HepG2 (cell line): Measurements from ENCODE around the gene ARL16. TPM values are rescaled to one million over a fixed set of nuclear protein-coding genes. Genes with fewer than 3 reads are reported as not detected.

Experiments used
- ADNP ChIP-seq: sonication (generic); formaldehyde crosslinking; IDR thresholded peaks from 2 replicates; pipeline ENCODE4 v1.4.0; 2020; ENCODE audit warnings: missing genetic modification reagents
- ARID4A ChIP-seq: sonication (generic); formaldehyde crosslinking; IDR thresholded peaks from 2 replicates; pipeline ENCODE4 v1.5.0; 2020; ENCODE audit warnings: mild to moderate bottlenecking, missing genetic modification reagents, borderline replicate concordance
- ATF2 ChIP-seq: sonication (generic); formaldehyde crosslinking; IDR thresholded peaks from 2 replicates; pipeline ENCODE4 v1.4.0; 2020; ENCODE audit warnings: missing genetic modification reagents
- CCDC6 ChIP-seq: sonication (generic); formaldehyde crosslinking; IDR thresholded peaks from 2 replicates; pipeline ENCODE4 v1.8.1; 2022; ENCODE audit warnings: mild to moderate bottlenecking, missing genetic modification reagents, moderate library complexity
- CREM ChIP-seq, 2 experiments: sonication (generic) in 1 of 2; formaldehyde crosslinking in 1 of 2; IDR thresholded peaks; 2 replicates each; pipeline versions ENCODE4 v1.4.0 to v1.6.1; 2016 to 2020; ENCODE audit warnings: antibody characterized with exemption in 1 of 2, mild to moderate bottlenecking in 1 of 2, missing genetic modification reagents in 1 of 2
- CTCF ChIP-seq: sonication (generic); formaldehyde crosslinking; IDR thresholded peaks from 2 replicates; pipeline ENCODE4 v1.5.0; 2020; ENCODE audit warnings: mild to moderate bottlenecking, missing genetic modification reagents, moderate library complexity
- HMGA1 ChIP-seq: sonication (generic); formaldehyde crosslinking; conservative IDR thresholded peaks from 2 replicates; pipeline ENCODE4 v1.4.0; 2020; ENCODE audit warnings: missing genetic modification reagents
- KDM6A ChIP-seq: IDR thresholded peaks from 2 replicates; pipeline ENCODE4 v1.6.1; 2016; ENCODE audit warnings: low read depth
- MXD4 ChIP-seq: IDR thresholded peaks from 2 replicates; pipeline ENCODE4 v1.6.1; 2016; ENCODE audit warnings: mild to moderate bottlenecking, missing biosample characterization, missing genetic modification reagents
- PLSCR1 ChIP-seq: sonication (generic); formaldehyde crosslinking; IDR thresholded peaks from 2 replicates; pipeline ENCODE4 v1.5.0; 2020; ENCODE audit warnings: missing genetic modification reagents, mild to moderate bottlenecking, borderline replicate concordance
- XBP1 ChIP-seq: sonication (generic); formaldehyde crosslinking; IDR thresholded peaks from 2 replicates; pipeline ENCODE4 v1.5.0; 2020; ENCODE audit warnings: missing genetic modification reagents
- ZBTB7A ChIP-seq: sonication (generic); formaldehyde crosslinking; IDR thresholded peaks from 2 replicates; pipeline ENCODE4 v1.8.0; 2022; ENCODE audit warnings: mild to moderate bottlenecking, missing genetic modification reagents
- ZNF275 ChIP-seq: sonication (generic); formaldehyde crosslinking; IDR thresholded peaks from 2 replicates; pipeline ENCODE4 v1.8.0; 2022; ENCODE audit warnings: missing genetic modification reagents, mild to moderate bottlenecking, inconsistent platforms, borderline replicate concordance
- ZNF276 ChIP-seq: sonication (generic); formaldehyde crosslinking; IDR thresholded peaks from 2 replicates; pipeline ENCODE4 v1.4.0; 2020; ENCODE audit warnings: mild to moderate bottlenecking, low read depth, missing genetic modification reagents
- ZNF383 ChIP-seq: sonication (generic); formaldehyde crosslinking; IDR thresholded peaks from 2 replicates; pipeline ENCODE4 v1.4.0; 2020; ENCODE audit warnings: missing genetic modification reagents, mild to moderate bottlenecking, borderline replicate concordance
- ZNF597 ChIP-seq: sonication (generic); formaldehyde crosslinking; IDR thresholded peaks from 2 replicates; pipeline ENCODE4 v1.5.0; 2020; ENCODE audit warnings: missing genetic modification reagents
- ZNF761 ChIP-seq: sonication (generic); formaldehyde crosslinking; conservative IDR thresholded peaks from 2 replicates; pipeline ENCODE4 v1.4.0; 2020; ENCODE audit warnings: mild to moderate bottlenecking, missing genetic modification reagents
- ZSCAN9 ChIP-seq: IDR thresholded peaks from 2 replicates; pipeline ENCODE4 v1.6.1; 2016; ENCODE audit warnings: borderline replicate concordance
- polyA plus RNA-seq, 8 experiments: library from polyadenylated mRNA; depleted of rRNA in 3 of 8; stranded (reverse) in 7 of 8; unstranded in 1 of 8; fragments of >200 nt; fragmentation: Illumina TruSeq in 4 of 8; extraction: Trizol in 4 of 8; gene quantifications; 2 replicates each; pipeline versions ENCODE4 v1.2.1 to v1.2.3, GENCODE V29; 2011 to 2016; ENCODE audit warnings: low read depth in 4 of 8, missing spikeins in 1 of 8, mixed read lengths in 1 of 8; ENCODE audit not compliant: insufficient read depth in 1 of 8
- total RNA-seq, 5 experiments: library from RNA; depleted of rRNA; stranded (reverse); fragments of >200 nt; fragmentation: Illumina TruSeq; extraction: Trizol; gene quantifications; 2 replicates each; pipeline ENCODE4 v1.2.3, GENCODE V29; 2016; ENCODE audit warnings: low read depth in 1 of 5

Gene ARL16
- total and polyA plus RNA-seq, 2 of the 13 experiments (the other 11 are each of a cell fraction or from before 2014, with no cell fraction given) = 20.8 to 30.8 TPM

- TF ChIP-seq ARID4A (CRISPR knock-in tag) (no peak), CREM (IDR thresholded peaks at IDR 0.05) (no peak), CREM (CRISPR knock-in tag; IDR thresholded peaks at IDR 0.05) (no peak), ZBTB7A (peak; percentile 31; the same call in 1 of the 2 replicates), PLSCR1 (CRISPR knock-in tag) (no peak), ZNF383 (no peak), HMGA1 (no peak), KDM6A (no peak), ATF2 (CRISPR knock-in tag) (no peak), CTCF (no peak), ZNF275 (CRISPR knock-in tag) (no peak), ZNF761 (CRISPR knock-in tag) (no peak), ZNF597 (CRISPR knock-in tag) (no peak), XBP1 (no peak), ZSCAN9 (no peak), MXD4 (CRISPR knock-in tag) (no peak), ADNP (CRISPR knock-in tag) (no peak), ZNF276 (no peak), CCDC6 (no peak)
Observed at GRCh38 chr17:81683208-81683583, 401 bp downstream of the ARL16 start (continued).
